AG04450 (cell line): ENCODE data around the gene PCLO. TPM values are rescaled to one million over a fixed set of nuclear protein-coding genes. Genes with fewer than 3 reads are reported as not detected.

ENCODE experiments used
- CTCF ChIA-PET: fragments of 300-600, 350-600 bp; formaldehyde crosslinking; extraction: SDS; loops from one replicate; lab custom pipeline; 2022; ENCODE audit warnings: antibody characterized with exemption, inconsistent platforms; lab: Charles Lee
- POLR2A ChIA-PET: fragments of 350-600 bp; formaldehyde crosslinking; extraction: SDS; loops from one replicate; lab custom pipeline; 2021; ENCODE audit warnings: antibody characterized with exemption, inconsistent platforms; lab: Yijun Ruan, JAX
- DNase-seq: peaks from one replicate; pipeline ENCODE4 v3.0.0-alpha.2; 2011; ENCODE audit warnings: low read depth, low spot score
- H3K27ac ChIP-seq: one replicate; pipeline ENCODE4 v1.5.1; 2012; ENCODE audit warnings: low read depth, low read length, control low read depth
- H3K27me3 ChIP-seq: one replicate; pipeline ENCODE4 v1.6.0; 2012; ENCODE audit warnings: low read length; ENCODE audit not compliant: control insufficient read depth, insufficient read depth
- H3K4me3 ChIP-seq: 2 replicates; pipeline ENCODE4 v1.5.1; 2011; ENCODE audit warnings: mild to moderate bottlenecking, low read depth, low read length, control low read depth
- H3K9me3 ChIP-seq: 2 replicates; pipeline ENCODE4 v1.5.1; 2012; ENCODE audit warnings: low read length; ENCODE audit not compliant: control insufficient read depth, insufficient read depth
- polyA plus RNA-seq: library from polyadenylated mRNA; depleted of rRNA; stranded (reverse); fragments of >200 nt; gene quantifications from 2 replicates; pipeline ENCODE4 v1.2.3, GENCODE V29; 2011
- TF ChIP-seq, protein P1 (sequence below): IDR thresholded peaks from 2 replicates; pipeline ENCODE4 v1.5.1; 2011; ENCODE audit warnings: low read depth, low read length, control low read depth, inconsistent platforms

Gene PCLO
- polyA plus RNA-seq, 1 experiment = 0.01 TPM

DNA sequence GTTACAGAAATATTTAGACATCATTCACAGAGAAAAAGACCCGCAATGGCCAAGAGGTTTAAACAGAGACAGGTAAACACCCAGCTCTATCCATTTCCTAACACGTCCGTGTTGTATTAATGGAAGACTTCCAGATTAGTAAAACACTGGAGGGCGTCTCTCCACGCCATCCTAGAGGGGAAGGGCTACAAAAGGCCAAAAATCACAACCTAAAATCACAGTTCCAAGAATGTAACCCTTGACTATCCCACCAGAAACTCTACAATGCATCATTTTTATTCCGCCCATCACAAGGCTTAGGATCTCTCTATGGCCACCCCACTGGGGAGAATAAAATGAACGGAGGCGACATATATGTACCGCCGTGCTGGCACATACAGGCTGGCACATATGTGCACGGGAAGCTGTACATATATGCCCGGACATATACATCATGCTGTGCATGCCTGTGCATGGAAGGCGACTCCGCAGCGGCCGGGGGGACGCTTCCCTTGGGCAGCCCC, 734 bp downstream of the PCLO start:
- ChIA-PET POLR2A (interaction anchor here (0.6 kb wide), 1 partner anchor 20 kb away, joined by 4 read pairs; no protein-coding TSS in a partner anchor), CTCF (no interaction called here)

GRCh38 chr7:83161186-83161585, 1.5 kb downstream of the PCLO start:
- Histone ChIP-seq H3K27me3 (peaks cover 4% of the 10 kb centered on the region), H3K9me3 (no peaks in the 10 kb centered on the region), H3K27ac (no peak overlapping the region), H3K4me3 (no peak overlapping the region)
- TF ChIP-seq, protein P1, sequence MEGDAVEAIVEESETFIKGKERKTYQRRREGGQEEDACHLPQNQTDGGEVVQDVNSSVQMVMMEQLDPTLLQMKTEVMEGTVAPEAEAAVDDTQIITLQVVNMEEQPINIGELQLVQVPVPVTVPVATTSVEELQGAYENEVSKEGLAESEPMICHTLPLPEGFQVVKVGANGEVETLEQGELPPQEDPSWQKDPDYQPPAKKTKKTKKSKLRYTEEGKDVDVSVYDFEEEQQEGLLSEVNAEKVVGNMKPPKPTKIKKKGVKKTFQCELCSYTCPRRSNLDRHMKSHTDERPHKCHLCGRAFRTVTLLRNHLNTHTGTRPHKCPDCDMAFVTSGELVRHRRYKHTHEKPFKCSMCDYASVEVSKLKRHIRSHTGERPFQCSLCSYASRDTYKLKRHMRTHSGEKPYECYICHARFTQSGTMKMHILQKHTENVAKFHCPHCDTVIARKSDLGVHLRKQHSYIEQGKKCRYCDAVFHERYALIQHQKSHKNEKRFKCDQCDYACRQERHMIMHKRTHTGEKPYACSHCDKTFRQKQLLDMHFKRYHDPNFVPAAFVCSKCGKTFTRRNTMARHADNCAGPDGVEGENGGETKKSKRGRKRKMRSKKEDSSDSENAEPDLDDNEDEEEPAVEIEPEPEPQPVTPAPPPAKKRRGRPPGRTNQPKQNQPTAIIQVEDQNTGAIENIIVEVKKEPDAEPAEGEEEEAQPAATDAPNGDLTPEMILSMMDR = no peak
- no peak for DNase-seq
- CTCF ChIA-PET = no interaction called here
- POLR2A ChIA-PET = no interaction called here

More for the DNA sequence above, 734 bp downstream of the PCLO start:
- DNase-seq = no peak
- H3K9me3 ChIP-seq = no peaks in the 10 kb centered on the region
- no peak overlapping the region for H3K27ac ChIP-seq
- H3K4me3 ChIP-seq = peak overlapping the region; percentile 65
- TF ChIP-seq, protein P1 = no peak
- H3K27me3 ChIP-seq = peaks cover 4% of the 10 kb centered on the region

GRCh38 chr7:83159731-83160130, 3.0 kb downstream of the PCLO start:
- ChIA-PET POLR2A (no interaction called here), CTCF (no interaction called here)
- H3K4me3 ChIP-seq = no peak overlapping the region
- TF ChIP-seq, protein P1 = no peak
- no peak overlapping the region for H3K27ac ChIP-seq
- H3K27me3 ChIP-seq = peaks cover 4% of the 10 kb centered on the region
- no peaks in the 10 kb centered on the region for H3K9me3 ChIP-seq
- DNase-seq = no peak

DNA sequence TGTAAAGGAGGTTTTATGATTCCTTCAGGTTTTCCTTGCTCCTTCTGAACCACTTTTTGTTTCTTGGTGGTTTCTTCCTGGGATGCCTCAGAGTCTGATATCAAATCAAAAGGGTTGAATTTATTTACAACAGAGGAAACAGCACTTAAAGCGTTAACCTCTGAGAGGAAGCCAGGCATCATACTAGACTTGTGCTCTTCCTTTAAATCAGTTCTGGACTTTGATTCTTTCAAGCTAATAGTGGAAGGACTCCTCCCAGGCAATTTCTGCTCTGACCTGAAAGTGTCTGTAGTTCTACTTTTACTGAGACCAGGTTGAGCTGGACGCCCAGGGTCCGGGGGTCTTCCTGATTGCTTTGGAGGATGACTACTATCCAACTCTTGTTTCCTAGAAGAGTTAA, 6.7 kb downstream of the PCLO start:
- Histone ChIP-seq H3K9me3 (no peaks in the 10 kb centered on the region), H3K4me3 (no peak overlapping the region), H3K27ac (no peak overlapping the region), H3K27me3 (no peaks in the 10 kb centered on the region)
- CTCF ChIA-PET = no interaction called here
- TF ChIP-seq, protein P1 = no peak
- no peak for DNase-seq
- POLR2A ChIA-PET = no interaction called here

GRCh38 chr7:83155407-83155806, 7.3 kb downstream of the PCLO start:
- Histone ChIP-seq H3K27ac (no peak overlapping the region), H3K9me3 (no peaks in the 10 kb centered on the region), H3K4me3 (no peak overlapping the region), H3K27me3 (no peaks in the 10 kb centered on the region)
- CTCF ChIA-PET = no interaction called here
- TF ChIP-seq, protein P1 = no peak
- no peak for DNase-seq
- POLR2A ChIA-PET = no interaction called here
